K562 (cell line): Measurements from ENCODE around the gene CYB5D1. TPM values are rescaled to one million over a fixed set of nuclear protein-coding genes. Genes with fewer than 3 reads are reported as not detected.

Experiments used
- ATAC-seq: fragments of 200-7000 bp; cut with Tn5 transposase; 3 replicates; pipeline ENCODE4 v1.9.1; 2020; ENCODE audit warnings: moderate library complexity
- BruUV-seq: library from RNA; stranded (reverse); fragments of 400-500 nt; replicated peaks from 2 replicates; lab custom pipeline; 2021; lab: Mats Ljungman, UMichigan
- CTCF ChIA-PET: fragments of 300-600 bp; formaldehyde crosslinking; extraction: SDS; loops from one replicate; lab custom pipeline; 2021; ENCODE audit warnings: low intra/inter-chr PET ratio; lab: Yijun Ruan, JAX
- POLR2A ChIA-PET: fragments of 300-600, 350-650 bp; sonication (Branson Sonifier 250); formaldehyde crosslinking; extraction: SDS; loops from one replicate; lab custom pipeline; 2021; ENCODE audit warnings: antibody characterized with exemption, inconsistent platforms; lab: Yijun Ruan, JAX
- DNase-seq, 4 experiments: peaks; one replicate each; pipeline versions ENCODE4 v3.0.0 to v3.0.0-alpha.2; 2011 to 2018; ENCODE audit warnings: low spot score in 3 of 4, mixed read lengths in 3 of 4; ENCODE audit errors: extremely low read depth in 1 of 4
- FAIRE-seq: peaks from 2 replicates; lab custom pipeline; 2011; peaks lifted over from hg19 to GRCh38; lab: Jason Lieb, UNC
- H2AFZ ChIP-seq: 2 replicates; pipeline ENCODE4 v1.6.0; 2011; ENCODE audit warnings: low read depth, low read length, control low read depth, inconsistent platforms
- H3K27ac ChIP-seq: fragments of 200-600 bp; 3 replicates; pipeline ENCODE4 v1.8.0; 2011; ENCODE audit warnings: low read depth, mild to moderate bottlenecking, control low read depth, inconsistent platforms, low read length, moderate library complexity, mixed read lengths; ENCODE audit errors: extremely low read depth
- H3K27me3 ChIP-seq, 2 experiments: fragments of 300-600 bp in 1 of 2; 2 replicates in 1 of 2; 3 replicates in 1 of 2; pipeline versions ENCODE4 v1.6.0 to v1.8.0; 2011; ENCODE audit warnings: inconsistent platforms in 2 of 2, low read length in 2 of 2, mild to moderate bottlenecking in 1 of 2, mixed read lengths in 1 of 2, moderate library complexity in 1 of 2; ENCODE audit not compliant: control insufficient read depth in 2 of 2, insufficient read depth in 2 of 2
- H3K36me3 ChIP-seq: fragments of 300-600 bp; 3 replicates; pipeline ENCODE4 v1.8.0; 2011; ENCODE audit warnings: mild to moderate bottlenecking, low read length, inconsistent platforms; ENCODE audit not compliant: control insufficient read depth, insufficient read depth
- H3K4me1 ChIP-seq, 2 experiments: fragments of 200-600 bp in 1 of 2; replicated peaks in 1 of 2; 2 replicates in 1 of 2; 3 replicates in 1 of 2; pipeline versions ENCODE4 v1.5.1 to v1.8.0; 2011; ENCODE audit warnings: inconsistent platforms in 2 of 2, low read length in 2 of 2, mild to moderate bottlenecking in 1 of 2, mixed read lengths in 1 of 2, moderate library complexity in 1 of 2; ENCODE audit not compliant: control insufficient read depth in 2 of 2, insufficient read depth in 2 of 2
- H3K4me2 ChIP-seq: 2 replicates; pipeline ENCODE4 v1.6.1; 2011; ENCODE audit warnings: low read length, control low read depth, inconsistent platforms, mixed read lengths; ENCODE audit not compliant: insufficient read depth
- H3K4me3 ChIP-seq: fragments of 200-600 bp; sonication (generic), shearing (Covaris generic); 2 replicates; pipeline ENCODE4 v1.5.1; 2016; ENCODE audit warnings: control low read depth, inconsistent platforms
- H3K79me2 ChIP-seq: fragments of 200-600 bp; 3 replicates; pipeline ENCODE4 v1.8.0; 2011; ENCODE audit warnings: low read length, inconsistent platforms; ENCODE audit not compliant: control insufficient read depth, insufficient read depth
- H3K9ac ChIP-seq, 2 experiments: 2 replicates each; pipeline versions ENCODE4 v1.6.0 to v1.6.1; 2011; ENCODE audit warnings: low read depth in 2 of 2, low read length in 2 of 2, control low read depth in 1 of 2, inconsistent platforms in 1 of 2, mild to moderate bottlenecking in 1 of 2, mixed read lengths in 1 of 2; ENCODE audit not compliant: insufficient read depth in 1 of 2
- H3K9me1 ChIP-seq: one replicate; pipeline ENCODE4 v1.6.0; 2011; ENCODE audit warnings: inconsistent platforms, mild to moderate bottlenecking, low read length, moderate library complexity; ENCODE audit not compliant: control insufficient read depth, insufficient read depth
- H3K9me3 ChIP-seq: replicated peaks from 2 replicates; pipeline ENCODE4 v1.5.1; 2011; ENCODE audit warnings: low read depth, low read length, inconsistent platforms; ENCODE audit not compliant: control insufficient read depth, insufficient read depth
- H4K20me1 ChIP-seq: replicated peaks from 2 replicates; pipeline ENCODE4 v1.6.1; 2011; ENCODE audit warnings: low read length, inconsistent platforms, mixed read lengths; ENCODE audit not compliant: control insufficient read depth, insufficient read depth
- ETV5 ChIP-seq: sonication (generic); formaldehyde crosslinking; IDR thresholded peaks from 2 replicates; pipeline ENCODE4 v1.4.0; 2020; ENCODE audit warnings: low read depth, mild to moderate bottlenecking, missing genetic modification reagents
- FOXA1 ChIP-seq: fragments of 450-650 bp; IDR thresholded peaks from 2 replicates; pipeline ENCODE4 v1.6.1; 2016; ENCODE audit warnings: mild to moderate bottlenecking, borderline replicate concordance
- MAFG ChIP-seq: fragments of 450-650 bp; conservative IDR thresholded peaks from 2 replicates; pipeline ENCODE4 v1.6.1; 2016; ENCODE audit warnings: missing genetic modification characterization, missing compliant biosample characterization
- MTA1 ChIP-seq: fragments of 450-650 bp; IDR thresholded peaks from 2 replicates; pipeline ENCODE4 v1.6.1; 2017; ENCODE audit warnings: borderline replicate concordance
- TEAD4 ChIP-seq, 2 experiments: sonication (generic) in 1 of 2; formaldehyde crosslinking in 1 of 2; IDR thresholded peaks; 2 replicates each; pipeline versions ENCODE4 v1.6.1 to v1.8.0; 2012 to 2022; ENCODE audit warnings: borderline replicate concordance in 1 of 2, inconsistent platforms in 1 of 2, low read length in 1 of 2, mild to moderate bottlenecking in 1 of 2, missing genetic modification reagents in 1 of 2
- WGBS: fragments of 100-300 bp; shearing (Covaris generic); methylation state at CpG from one replicate; pipeline ENCODE4 v1.1.6; 2016; ENCODE audit warnings: low coverage, mixed read lengths; ENCODE audit not compliant: insufficient coverage; ENCODE audit errors: missing lambda C conversion rate; 5-methylcytosine and 5-hydroxymethylcytosine counted together
- in situ Hi-C: fragments of 300-500 bp; cut with MboI; formaldehyde crosslinking; loops from 4 replicates; pipeline ENCODE4 v1.15.0; 2018; ENCODE audit warnings: inconsistent platforms, mixed read lengths
- intact Hi-C: fragments of 100-400 bp; cut with micrococcal nuclease; formaldehyde crosslinking; loops from 2 replicates; pipeline ENCODE4 v1.14.2; 2022
- polyA plus RNA-seq, 8 experiments: library from polyadenylated mRNA; depleted of rRNA in 4 of 8; stranded (reverse) in 5 of 8; unstranded in 3 of 8; fragments of >200 nt; fragmentation: Nextera tagmentation in 2 of 8; fragmentation: Illumina TruSeq in 1 of 8; extraction: Ambion mirVana in 2 of 8; extraction: Trizol in 1 of 8; gene quantifications; 2 replicates each; pipeline versions ENCODE4 v1.2.1 to v1.2.3, GENCODE V29; 2011 to 2014; ENCODE audit warnings: inconsistent platforms in 1 of 8, missing spikeins in 1 of 8
- total RNA-seq, 7 experiments: library from RNA; depleted of rRNA in 6 of 7; stranded (reverse); fragments of >200 nt in 6 of 7; fragmentation: Illumina TruSeq in 2 of 7; extraction: Trizol in 2 of 7; gene quantifications; 2 replicates each; pipeline versions ENCODE4 v1.2.1 to v1.2.3, GENCODE V29; 2011 to 2021; ENCODE audit warnings: low replicate concordance in 1 of 7
- TF ChIP-seq, protein P1 (sequence below), 3 experiments: IDR thresholded peaks in 2 of 3; conservative IDR thresholded peaks in 1 of 3; 2 replicates each; pipeline ENCODE4 v1.5.1; 2011 to 2012; ENCODE audit warnings: low read length in 3 of 3, mild to moderate bottlenecking in 3 of 3, control low read depth in 2 of 3, improper control_type of control experiment in 1 of 3, inconsistent platforms in 1 of 3, low read depth in 1 of 3, mixed read lengths in 1 of 3, moderate library complexity in 1 of 3; ENCODE audit not compliant: insufficient read depth in 2 of 3

The CYB5D1 gene
- total and polyA plus RNA-seq, 9 of the 15 experiments (the other 6 are each of a cell fraction or from before 2014, with no cell fraction given): 2.4 to 7.9 (median 5.7) TPM

DNA sequence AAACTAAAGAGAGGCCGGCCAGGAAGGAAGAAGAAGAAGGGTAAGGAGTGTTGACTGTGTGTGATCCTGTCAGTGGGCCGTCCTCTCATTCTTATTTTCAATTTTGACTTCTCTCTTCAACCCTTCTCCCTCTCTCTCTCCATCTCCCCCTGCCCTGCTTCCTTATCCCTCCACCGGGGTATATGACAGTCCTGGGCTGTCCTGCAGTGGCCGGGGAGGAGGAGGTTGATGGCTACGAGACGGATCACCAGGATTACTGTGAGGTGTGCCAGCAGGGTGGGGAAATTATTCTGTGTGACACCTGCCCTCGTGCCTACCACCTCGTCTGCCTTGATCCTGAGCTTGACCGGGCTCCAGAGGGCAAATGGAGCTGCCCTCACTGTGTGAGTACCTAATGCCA is 36.4 kb downstream of the CYB5D1 start:
- intact Hi-C loops: loop anchor here (10.0 kb wide), 1 partner anchor 59 kb away; the partner anchor contains the start of gene KDM6B
- H3K27me3 ChIP-seq: no peaks in the 10 kb centered on the region
- no peak for TF ChIP-seq TEAD4 (IDR thresholded peaks at IDR 0.05; ENCODE audit: low read length)
- TF ChIP-seq TEAD4 (CRISPR knock-in tag; IDR thresholded peaks at IDR 0.05; ENCODE audit: borderline replicate concordance): no peak
- TF ChIP-seq ETV5 (CRISPR knock-in tag): no peak
- TF ChIP-seq FOXA1: no peak
- TF ChIP-seq, all 486 proteins: peak for 0
- H3K9me1 ChIP-seq: no peaks in the 10 kb centered on the region
- no peak for ATAC-seq
- FAIRE-seq: no peak
- H3K79me2 ChIP-seq: peaks cover 3% of the 10 kb centered on the region; the same call in 1 of the 3 replicates
- no peaks in the 10 kb centered on the region for H4K20me1 ChIP-seq
- in situ Hi-C loops: no loop called here
- 76% methylated on average over 7 of the region's 9 CpGs for WGBS
- no peak overlapping the region for H3K4me2 ChIP-seq
- no peak overlapping the region for H2AFZ ChIP-seq
- DNase-seq: no peak
- H3K9me3 ChIP-seq: no peaks in the 10 kb centered on the region
- H3K4me1 ChIP-seq: peaks cover under 1 to 2% of the 10 kb centered on the region in 2 experiments; a peak in 3 of 5 replicates
- H3K4me3 ChIP-seq: no peak overlapping the region
- H3K36me3 ChIP-seq: peaks cover 60% of the 10 kb centered on the region
- ChIA-PET POLR2A (interaction anchor here (0.7 kb wide), 1 partner anchor 851 kb away, joined by 4 read pairs; no protein-coding TSS in a partner anchor), CTCF (interaction anchor here (1.2 kb wide), 1 partner anchor 31 kb away, joined by 3 read pairs; no protein-coding TSS in a partner anchor)
- BruUV-seq: TSS peak; percentile 67
- no peak overlapping the region for H3K27ac ChIP-seq
- no peak overlapping the region for H3K9ac ChIP-seq

GRCh38 chr17:7894866-7895265 is 37.1 kb downstream of the CYB5D1 start:
- no peak overlapping the region for H3K9ac ChIP-seq
- no peaks in the 10 kb centered on the region for H3K79me2 ChIP-seq
- no peaks in the 10 kb centered on the region; a peak in 1 of 5 replicates for H3K4me1 ChIP-seq
- DNase-seq (no peak), FAIRE-seq (no peak), ATAC-seq (no peak)
- ChIA-PET POLR2A (no interaction called here), CTCF (no interaction called here)
- BruUV-seq: no TSS peak
- 84% methylated on average over 2 of the region's 8 CpGs for WGBS
- H4K20me1 ChIP-seq: no peaks in the 10 kb centered on the region
- no peaks in the 10 kb centered on the region for H3K27me3 ChIP-seq
- no peak overlapping the region for H3K4me2 ChIP-seq
- H3K27ac ChIP-seq: no peak overlapping the region
- TF ChIP-seq MTA1: no peak
- no peak for TF ChIP-seq MAFG
- TF ChIP-seq, protein P1, sequence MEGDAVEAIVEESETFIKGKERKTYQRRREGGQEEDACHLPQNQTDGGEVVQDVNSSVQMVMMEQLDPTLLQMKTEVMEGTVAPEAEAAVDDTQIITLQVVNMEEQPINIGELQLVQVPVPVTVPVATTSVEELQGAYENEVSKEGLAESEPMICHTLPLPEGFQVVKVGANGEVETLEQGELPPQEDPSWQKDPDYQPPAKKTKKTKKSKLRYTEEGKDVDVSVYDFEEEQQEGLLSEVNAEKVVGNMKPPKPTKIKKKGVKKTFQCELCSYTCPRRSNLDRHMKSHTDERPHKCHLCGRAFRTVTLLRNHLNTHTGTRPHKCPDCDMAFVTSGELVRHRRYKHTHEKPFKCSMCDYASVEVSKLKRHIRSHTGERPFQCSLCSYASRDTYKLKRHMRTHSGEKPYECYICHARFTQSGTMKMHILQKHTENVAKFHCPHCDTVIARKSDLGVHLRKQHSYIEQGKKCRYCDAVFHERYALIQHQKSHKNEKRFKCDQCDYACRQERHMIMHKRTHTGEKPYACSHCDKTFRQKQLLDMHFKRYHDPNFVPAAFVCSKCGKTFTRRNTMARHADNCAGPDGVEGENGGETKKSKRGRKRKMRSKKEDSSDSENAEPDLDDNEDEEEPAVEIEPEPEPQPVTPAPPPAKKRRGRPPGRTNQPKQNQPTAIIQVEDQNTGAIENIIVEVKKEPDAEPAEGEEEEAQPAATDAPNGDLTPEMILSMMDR (IDR thresholded peaks at IDR 0.05 in 2 of 3, conservative IDR thresholded peaks at IDR 0.05 in 1 of 3; ENCODE audit: insufficient read depth in 2 of 3, low read depth in 1 of 3, low read length in 3 of 3): no peak
- no peaks in the 10 kb centered on the region for H3K9me1 ChIP-seq
- H2AFZ ChIP-seq: no peak overlapping the region
- intact Hi-C loops (loop anchor here (5.0 to 10.0 kb wide), 2 partner anchors 60 to 153 kb away; partner anchors contain the start of gene KDM6B), in situ Hi-C loops (no loop called here)
- peaks cover 64% of the 10 kb centered on the region for H3K36me3 ChIP-seq
- no peak overlapping the region for H3K4me3 ChIP-seq
- no peaks in the 10 kb centered on the region for H3K9me3 ChIP-seq
